Left forelimb (tissue), 1 donor: ENCODE measurements around the gene RTP4.

Source experiments
- DNase-seq: peaks from one replicate; pipeline ENCODE4 v3.0.0-alpha.2; 2018; ENCODE audit warnings: low spot score

Gene RTP4

GRCh38 chr3:187368251-187369088 is at the start of gene RTP4:
TSS of gene RTP4 (plus strand) at chr3:187368385. CDS start at chr3:187368442, 57 bp downstream.
- DNase-seq = no peak

- DNase-seq = no peak
Observed at GRCh38 chr3:187318819-187319616, 49.2 kb upstream of the RTP4 start.

- no peak for DNase-seq
Observed at GRCh38 chr3:187319699-187320302, 48.4 kb upstream of the RTP4 start.

GRCh38 chr3:187321766-187322165 is 46.4 kb upstream of the RTP4 start:
- no peak for DNase-seq

- no peak for DNase-seq
Observed at GRCh38 chr3:187322291-187322690, 45.9 kb upstream of the RTP4 start.

- DNase-seq = no peak
Observed at GRCh38 chr3:187323091-187323490, 45.1 kb upstream of the RTP4 start.

- no peak for DNase-seq
Observed at GRCh38 chr3:187325632-187326031, 42.6 kb upstream of the RTP4 start.

- no peak for DNase-seq
Observed at GRCh38 chr3:187327845-187328244, 40.3 kb upstream of the RTP4 start.

- no peak for DNase-seq
Observed at GRCh38 chr3:187328691-187329090, 39.5 kb upstream of the RTP4 start.

GRCh38 chr3:187334904-187335303 is 33.3 kb upstream of the RTP4 start:
- DNase-seq = no peak

- no peak for DNase-seq
Observed at GRCh38 chr3:187336322-187336721, 31.9 kb upstream of the RTP4 start.

GRCh38 chr3:187340578-187340977 is 27.6 kb upstream of the RTP4 start:
- DNase-seq = no peak

GRCh38 chr3:187342255-187342654 is 25.9 kb upstream of the RTP4 start:
- DNase-seq = no peak

- no peak for DNase-seq
Observed at GRCh38 chr3:187343670-187344069, 24.5 kb upstream of the RTP4 start.

GRCh38 chr3:187352581-187353575 is 15.3 kb upstream of the RTP4 start:
- DNase-seq = no peak

GRCh38 chr3:187358068-187358467 is 10.1 kb upstream of the RTP4 start:
- DNase-seq = no peak

GRCh38 chr3:187359798-187360486 is 8.2 kb upstream of the RTP4 start:
- no peak for DNase-seq

GRCh38 chr3:187360596-187360995 is 7.6 kb upstream of the RTP4 start:
- DNase-seq = no peak

GRCh38 chr3:187361835-187362234 is 6.3 kb upstream of the RTP4 start:
- no peak for DNase-seq

- no peak for DNase-seq
Observed at GRCh38 chr3:187367561-187368103, 553 bp upstream of the RTP4 start.

- DNase-seq = no peak
Observed at GRCh38 chr3:187369089-187369447, 883 bp downstream of the RTP4 start.
